ENCODE data around the gene TAF1.
"Not testable (repeated sequence)": the region's sequence is repeated elsewhere in the genome, so short reads cannot be mapped to it uniquely, and the experiment has no call there.

Gene TAF1

GRCh38 chrX:71493111-71493613 is 127.0 kb downstream of the TAF1 start:
- H3K4me3 ChIP-seq (ENCODE audit: low read depth, low read length): peak overlapping the region; percentile 59
- TF ChIP-seq CTCF (IDR thresholded peaks at IDR 0.05; ENCODE audit: low read depth, low read length): no peak

DNA sequence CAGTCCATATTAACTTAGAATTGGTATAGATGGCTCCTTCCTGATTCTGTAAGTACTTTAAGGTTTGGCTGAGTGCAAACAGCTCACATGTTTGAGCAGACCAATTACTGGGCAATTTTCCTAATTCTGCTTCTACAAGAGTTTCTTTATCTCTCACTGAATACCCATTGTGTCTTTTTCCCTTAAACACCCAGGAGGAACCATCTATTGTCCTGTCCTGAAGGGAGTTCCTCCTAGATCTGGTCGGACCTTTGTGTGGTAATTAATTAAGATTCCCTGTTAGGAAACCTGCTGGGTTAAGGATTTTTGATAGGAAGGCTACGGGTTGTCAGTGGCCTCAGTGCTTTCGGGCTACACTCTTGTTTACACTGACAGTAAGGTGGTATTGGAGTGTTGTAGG is 129.8 kb downstream of the TAF1 start:
- not testable (repeated sequence) for H3K4me3 ChIP-seq (ENCODE audit: low read depth, low read length)

GRCh38 chrX:71496476-71496875 is 130.3 kb downstream of the TAF1 start:
- H3K4me3 ChIP-seq (ENCODE audit: low read depth, low read length): no peak overlapping the region
- TF ChIP-seq CTCF (IDR thresholded peaks at IDR 0.05; ENCODE audit: low read depth, low read length): no peak

DNA sequence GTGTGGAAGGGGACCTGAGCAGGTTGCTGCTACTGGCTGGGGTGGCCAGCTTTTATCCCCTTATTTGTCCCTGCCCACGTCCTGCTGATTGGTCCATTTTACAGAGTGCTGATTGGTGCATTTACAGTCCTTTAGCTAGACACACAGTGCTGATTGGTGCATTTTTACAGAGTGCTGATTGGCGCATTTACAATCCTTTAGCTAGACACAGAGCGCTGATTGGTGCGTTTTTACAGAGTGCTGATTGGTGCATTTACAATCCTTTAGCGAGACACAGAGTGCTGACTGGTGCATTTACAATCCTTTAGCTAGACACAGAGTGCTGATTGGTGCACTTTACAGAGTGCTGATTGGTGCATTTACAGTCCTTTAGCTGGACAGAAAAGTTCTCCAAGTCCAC is 135.9 kb downstream of the TAF1 start:
- H3K4me3 ChIP-seq (ENCODE audit: low read depth, low read length): not testable (repeated sequence)

GRCh38 chrX:71504346-71504745 is 138.2 kb downstream of the TAF1 start:
- no peak for TF ChIP-seq CTCF (IDR thresholded peaks at IDR 0.05; ENCODE audit: low read depth, low read length)
- no peak overlapping the region for H3K4me3 ChIP-seq (ENCODE audit: low read depth, low read length)

GRCh38 chrX:71509289-71509688 is 143.1 kb downstream of the TAF1 start:
- TF ChIP-seq CTCF (IDR thresholded peaks at IDR 0.05; ENCODE audit: low read depth, low read length): no peak

GRCh38 chrX:71510161-71510560 is 144.0 kb downstream of the TAF1 start:
- H3K4me3 ChIP-seq (ENCODE audit: low read depth, low read length): no peak overlapping the region
- no peak for TF ChIP-seq CTCF (IDR thresholded peaks at IDR 0.05; ENCODE audit: low read depth, low read length)

More at GRCh38 chrX:71509289-71509688, 143.1 kb downstream of the TAF1 start:
- H3K4me3 ChIP-seq (ENCODE audit: low read depth, low read length): no peak overlapping the region

DNA sequence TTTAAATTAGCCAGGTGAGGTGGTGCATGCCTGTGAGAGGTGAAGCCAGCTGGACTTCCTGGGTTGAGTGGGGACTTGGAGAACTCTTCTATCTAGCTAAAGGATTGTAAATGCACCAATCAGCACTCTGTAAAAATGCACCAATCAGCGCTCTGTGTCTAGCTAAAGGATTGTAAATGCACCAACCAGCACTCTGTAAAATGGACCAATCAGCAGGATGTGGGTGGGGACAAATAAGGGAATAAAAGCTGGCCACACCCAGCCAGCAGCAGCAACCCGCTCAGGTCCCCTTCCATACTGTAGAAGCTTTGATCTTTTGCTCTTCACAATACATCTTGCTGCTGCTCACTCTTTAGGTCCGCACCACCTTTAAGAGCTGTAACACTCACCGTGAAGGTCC is 147.6 kb downstream of the TAF1 start:
- not testable (repeated sequence) for H3K4me3 ChIP-seq (ENCODE audit: low read depth, low read length)

DNA sequence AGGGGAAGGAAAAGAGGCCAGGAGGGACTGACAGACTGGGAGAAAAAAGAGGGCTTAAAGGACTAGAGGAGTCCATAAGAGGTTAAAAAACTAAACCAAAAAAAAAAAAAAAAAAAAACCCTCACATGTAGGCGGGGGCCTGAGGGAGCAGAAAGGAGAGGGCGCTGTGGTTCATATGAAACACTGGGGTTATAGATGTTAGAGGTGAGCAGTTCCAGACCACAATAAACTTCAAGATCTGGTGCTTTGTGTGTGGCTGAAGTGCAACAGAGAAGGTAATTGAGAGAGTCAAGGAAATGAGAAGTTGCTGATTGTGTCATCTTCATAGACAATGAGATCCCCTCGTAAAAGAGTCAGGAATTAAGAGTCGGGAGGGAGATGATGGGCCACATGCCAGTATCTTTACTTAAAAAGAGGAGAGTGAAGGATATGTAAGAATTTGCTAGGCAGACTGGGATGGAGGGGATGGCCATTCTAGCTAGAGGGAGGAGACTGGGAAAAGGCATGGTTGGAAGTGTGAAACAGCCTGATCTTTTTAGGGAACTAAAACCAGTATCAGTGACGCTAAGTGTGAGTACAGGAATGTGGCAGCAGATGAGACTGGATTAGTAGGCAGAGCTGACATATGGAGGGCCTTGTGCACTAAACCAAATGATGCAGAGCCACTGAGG is 148.3 kb downstream of the TAF1 start:
- H3K4me3 ChIP-seq (ENCODE audit: low read depth, low read length): no peak overlapping the region
- no peak for TF ChIP-seq CTCF (IDR thresholded peaks at IDR 0.05; ENCODE audit: low read depth, low read length)
